ENCODE data around the gene KIAA1328.

Gene KIAA1328

DNA sequence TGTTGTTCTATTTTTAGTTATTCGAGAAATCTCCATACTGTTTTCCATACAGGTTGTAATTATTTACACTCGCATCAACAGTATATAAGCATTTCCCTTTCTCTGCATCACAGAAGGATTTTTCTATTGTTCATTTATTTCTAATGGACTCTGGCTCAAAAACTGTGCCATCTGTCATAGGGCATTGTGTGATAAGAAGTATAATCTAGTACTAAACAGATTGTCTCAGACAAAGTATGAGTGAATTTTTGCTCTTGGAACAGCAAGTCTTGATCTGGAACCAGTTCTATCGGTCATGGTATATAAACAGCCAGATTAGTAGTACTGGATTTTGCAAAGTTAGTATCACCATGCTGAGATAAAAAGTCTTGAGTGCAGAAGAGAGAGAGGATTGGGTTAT, 145.8 kb downstream of the KIAA1328 start:
- Mint-ChIP-seq H3K36me3 (peaks cover 18% of the 10 kb centered on the region), H3K27ac (no peak overlapping the region), H3K9me3 (peaks cover 7% of the 10 kb centered on the region), H3K4me3 (no peak overlapping the region), H3K4me1 (no peaks in the 10 kb centered on the region), H3K27me3 (no peaks in the 10 kb centered on the region)
- ATAC-seq (ENCODE audit: low read depth) (no peak), DNase-seq (ENCODE audit: low spot score in 2 of 2) (no peak)

DNA sequence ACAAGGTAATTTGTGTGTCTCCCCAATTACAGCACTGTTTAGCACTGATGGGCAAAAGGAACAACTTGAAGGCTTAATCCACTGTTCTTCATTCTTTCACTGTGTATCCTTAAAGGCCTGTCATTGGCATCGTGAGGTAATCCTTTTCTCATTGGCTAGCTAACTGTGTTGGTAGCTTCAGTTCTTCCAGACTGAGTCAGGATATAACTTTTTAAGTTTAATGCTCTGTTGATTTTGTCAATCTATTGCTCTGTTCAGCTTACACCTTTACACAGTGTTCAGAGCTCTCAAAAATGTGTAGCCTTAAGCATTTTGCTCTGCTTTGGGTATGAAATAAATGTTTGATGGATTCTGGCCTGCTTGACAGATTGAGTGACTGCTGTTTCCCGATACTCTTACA, 148.2 kb downstream of the KIAA1328 start:
- no peak overlapping the region for H3K4me3 Mint-ChIP-seq
- H3K36me3 Mint-ChIP-seq, result peaks cover 15% of the 10 kb centered on the region
- no peak for ATAC-seq (ENCODE audit: low read depth)
- no peak overlapping the region for H3K27ac Mint-ChIP-seq
- H3K9me3 Mint-ChIP-seq, result peaks cover 3% of the 10 kb centered on the region
- no peaks in the 10 kb centered on the region for H3K27me3 Mint-ChIP-seq
- no peak for DNase-seq (ENCODE audit: low spot score in 2 of 2)
- H3K4me1 Mint-ChIP-seq, result no peaks in the 10 kb centered on the region

DNA sequence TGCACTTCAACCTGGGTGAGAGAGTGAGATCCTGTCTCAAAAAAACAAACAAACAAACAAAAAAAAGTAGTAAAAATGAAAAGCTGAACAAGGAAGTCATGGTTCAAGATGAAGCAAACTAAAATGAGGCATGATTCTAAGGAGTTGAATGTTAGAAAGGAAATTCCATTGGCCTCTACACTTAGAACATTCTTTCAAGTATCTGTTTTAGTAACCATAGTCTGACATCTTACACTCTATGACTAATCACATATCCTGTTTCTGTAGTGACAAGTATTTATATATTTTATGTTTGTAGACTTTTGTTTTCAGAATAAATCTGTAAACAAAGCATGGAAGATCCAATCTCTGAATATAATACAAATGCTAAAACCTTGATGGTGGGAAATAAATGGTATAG, 164.1 kb downstream of the KIAA1328 start:
- Mint-ChIP-seq H3K4me3 (no peak overlapping the region), H3K27ac (no peak overlapping the region), H3K9me3 (peaks cover 6% of the 10 kb centered on the region), H3K4me1 (no peaks in the 10 kb centered on the region), H3K36me3 (peaks cover 28% of the 10 kb centered on the region), H3K27me3 (no peaks in the 10 kb centered on the region)
- ATAC-seq (ENCODE audit: low read depth) (no peak), DNase-seq (ENCODE audit: low spot score in 2 of 2) (no peak)

DNA sequence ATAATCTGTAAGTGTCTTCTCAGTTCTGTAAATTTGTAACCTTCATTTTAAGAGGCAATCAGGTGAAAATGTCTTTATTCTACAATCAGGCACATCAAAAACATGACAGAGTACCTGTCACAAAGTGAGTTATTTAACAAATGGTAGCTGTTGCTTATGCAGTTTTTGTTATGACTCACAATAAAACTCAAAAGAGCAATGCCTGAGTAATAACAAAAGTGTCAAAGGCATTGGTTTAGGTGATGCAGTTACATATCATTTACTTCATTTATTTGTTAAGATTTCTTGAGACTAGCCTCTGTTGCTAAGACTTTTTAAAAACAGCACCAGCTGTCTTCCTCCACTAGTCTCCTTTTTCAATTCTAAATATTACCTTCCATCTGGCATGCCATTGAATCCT, 177.8 kb downstream of the KIAA1328 start:
- Mint-ChIP-seq H3K4me1 (no peaks in the 10 kb centered on the region), H3K9me3 (peaks cover 9% of the 10 kb centered on the region), H3K27me3 (no peaks in the 10 kb centered on the region), H3K4me3 (no peak overlapping the region), H3K27ac (no peak overlapping the region), H3K36me3 (peaks cover 21% of the 10 kb centered on the region)
- ATAC-seq (ENCODE audit: low read depth), result no peak
- DNase-seq (ENCODE audit: low spot score in 2 of 2), result no peak

DNA sequence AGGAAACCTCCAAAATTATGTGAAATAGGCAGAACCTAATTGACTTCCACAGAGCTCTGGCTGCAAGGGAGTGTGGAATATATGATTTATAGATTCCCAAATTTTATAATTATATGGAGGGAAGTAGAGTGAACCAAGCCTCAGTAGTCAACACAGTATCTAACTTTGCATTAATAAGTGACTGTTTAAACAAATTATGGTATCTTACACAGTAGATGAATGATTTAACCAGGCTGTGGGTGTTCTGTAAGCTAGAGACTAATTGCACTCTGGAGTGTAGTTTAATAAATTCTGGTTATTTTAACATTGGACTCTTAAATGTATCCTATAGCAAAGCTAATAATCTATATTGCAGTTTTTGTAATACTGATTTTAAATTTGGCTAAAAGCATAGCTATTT, 183.5 kb downstream of the KIAA1328 start:
- Mint-ChIP-seq H3K36me3 (peaks cover 23% of the 10 kb centered on the region), H3K4me1 (no peaks in the 10 kb centered on the region), H3K4me3 (no peak overlapping the region), H3K9me3 (peaks cover 21% of the 10 kb centered on the region), H3K27me3 (no peaks in the 10 kb centered on the region), H3K27ac (no peak overlapping the region)
- ATAC-seq (ENCODE audit: low read depth), result no peak
- DNase-seq (ENCODE audit: low spot score in 2 of 2), result no peak

DNA sequence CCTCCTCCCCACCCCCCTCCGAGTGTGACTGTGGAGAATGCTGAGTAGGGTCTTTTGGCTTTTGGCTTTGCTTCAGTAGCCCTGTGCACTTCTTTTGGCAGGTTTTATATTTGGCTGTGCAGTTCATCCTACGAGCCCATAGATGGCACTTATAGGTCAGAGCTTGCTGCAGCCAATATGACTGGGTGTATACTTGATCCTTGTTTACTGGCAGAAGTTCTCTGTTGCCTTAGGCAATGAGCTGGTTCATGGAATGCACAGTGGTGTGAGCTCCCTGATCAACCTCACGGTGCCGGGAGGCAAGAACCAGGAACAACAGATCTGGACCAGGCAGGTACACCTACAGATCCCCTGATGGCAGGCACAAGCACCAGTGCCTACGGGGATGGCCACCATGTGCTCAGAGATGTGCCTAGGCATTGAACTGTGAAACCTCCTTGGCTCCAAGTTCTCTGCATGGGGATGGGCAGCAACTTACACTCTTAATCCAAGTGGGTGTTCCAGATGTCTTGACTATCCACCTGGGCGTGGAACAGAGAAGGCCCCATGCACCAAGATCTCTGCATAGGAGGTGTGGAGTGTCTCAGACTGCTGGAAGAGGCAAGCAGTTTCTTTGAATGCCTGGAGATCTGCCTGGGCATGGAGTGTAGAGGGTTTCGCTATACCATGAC, 190.4 kb downstream of the KIAA1328 start:
- peaks cover 21% of the 10 kb centered on the region for H3K9me3 Mint-ChIP-seq
- peaks cover 40% of the 10 kb centered on the region for H3K36me3 Mint-ChIP-seq
- no peak overlapping the region for H3K4me3 Mint-ChIP-seq
- no peak for DNase-seq (ENCODE audit: low spot score in 2 of 2)
- H3K27ac Mint-ChIP-seq, result no peak overlapping the region
- ATAC-seq (ENCODE audit: low read depth), result no peak
- H3K27me3 Mint-ChIP-seq, result no peaks in the 10 kb centered on the region
- no peaks in the 10 kb centered on the region for H3K4me1 Mint-ChIP-seq

DNA sequence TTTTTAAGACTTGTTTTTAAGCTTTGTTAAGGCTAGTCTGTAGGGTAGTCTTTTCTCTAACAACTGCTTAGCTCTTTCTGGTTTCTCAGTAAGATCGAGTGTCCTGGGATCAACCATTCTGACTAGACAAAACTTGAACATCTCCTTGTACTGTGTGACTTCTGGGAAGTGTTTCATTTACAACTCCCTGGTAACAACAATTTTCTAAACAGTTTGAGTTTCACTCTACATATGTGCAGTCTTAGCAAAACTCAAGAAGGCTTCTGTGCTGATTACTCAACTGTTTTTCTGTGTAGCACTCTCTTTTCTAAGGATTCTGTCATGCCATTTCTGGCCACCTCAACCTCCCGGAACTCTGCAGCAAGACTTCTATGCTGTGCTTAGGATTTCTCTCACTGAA, 204.5 kb downstream of the KIAA1328 start:
- peaks cover 30% of the 10 kb centered on the region for H3K36me3 Mint-ChIP-seq
- peaks cover 12% of the 10 kb centered on the region for H3K9me3 Mint-ChIP-seq
- ATAC-seq (ENCODE audit: low read depth) (no peak), DNase-seq (ENCODE audit: low spot score in 2 of 2) (no peak)
- H3K27ac Mint-ChIP-seq, result no peak overlapping the region
- H3K4me3 Mint-ChIP-seq, result no peak overlapping the region
- no peaks in the 10 kb centered on the region for H3K27me3 Mint-ChIP-seq
- no peaks in the 10 kb centered on the region for H3K4me1 Mint-ChIP-seq

DNA sequence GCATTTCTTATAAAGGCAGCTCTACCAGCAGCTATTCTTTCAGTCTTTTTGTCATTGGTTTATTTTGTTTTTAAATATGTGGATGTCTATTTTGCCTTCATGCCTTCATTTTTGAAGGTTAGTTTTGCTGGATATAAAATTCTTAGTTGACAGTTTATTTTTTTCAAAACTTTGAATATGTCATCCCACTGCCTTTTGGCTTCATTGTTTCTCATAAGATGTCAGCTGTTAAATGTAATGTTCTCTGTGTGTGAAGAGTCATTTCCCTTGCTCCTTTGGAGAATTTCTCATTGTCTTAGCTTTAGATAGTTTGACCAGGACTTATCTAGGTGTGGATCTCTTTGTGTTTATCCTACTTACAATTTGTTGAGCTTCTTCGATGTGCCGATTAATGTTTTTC, 213.5 kb downstream of the KIAA1328 start:
- no peak for ATAC-seq (ENCODE audit: low read depth)
- no peak overlapping the region for H3K27ac Mint-ChIP-seq
- peaks cover 14% of the 10 kb centered on the region for H3K9me3 Mint-ChIP-seq

DNA sequence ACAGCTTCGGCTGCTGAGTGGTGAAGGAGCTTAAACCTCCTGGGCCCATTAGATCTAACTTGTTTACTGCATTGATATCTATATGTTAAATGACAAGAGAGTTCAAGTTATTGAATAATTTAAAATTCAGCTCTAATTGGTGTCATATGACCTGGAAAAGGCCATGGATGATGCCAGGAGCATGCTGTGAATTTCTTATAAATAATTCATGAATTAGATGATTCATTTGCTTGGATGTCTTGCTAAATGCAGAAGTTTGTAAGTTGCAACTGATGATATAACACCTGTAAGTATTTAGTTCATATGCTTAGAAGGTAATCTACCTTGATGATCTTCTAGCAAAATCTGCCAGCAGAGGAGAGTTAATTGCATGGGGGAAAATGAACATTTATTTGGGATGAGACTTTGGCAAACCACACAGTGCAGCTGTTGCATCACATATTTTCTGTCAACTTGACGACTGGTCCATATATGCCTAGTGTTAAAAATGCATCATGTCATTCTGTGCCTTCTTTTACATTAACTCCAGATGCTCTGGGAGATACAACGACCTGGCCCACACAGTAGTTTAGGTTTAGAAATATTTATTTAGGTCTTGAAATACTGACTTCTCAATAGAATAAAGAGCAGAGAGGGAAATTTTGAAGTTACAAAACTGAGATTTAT, 226.3 kb downstream of the KIAA1328 start:
- H3K4me3 Mint-ChIP-seq, result no peak overlapping the region
- peaks cover 12% of the 10 kb centered on the region for H3K9me3 Mint-ChIP-seq
- H3K27ac Mint-ChIP-seq, result no peak overlapping the region

More for the DNA sequence above, 213.5 kb downstream of the KIAA1328 start:
- no peaks in the 10 kb centered on the region for H3K4me1 Mint-ChIP-seq
- H3K4me3 Mint-ChIP-seq, result no peak overlapping the region
- H3K36me3 Mint-ChIP-seq, result peaks cover 32% of the 10 kb centered on the region
- no peaks in the 10 kb centered on the region for H3K27me3 Mint-ChIP-seq
- no peak for DNase-seq (ENCODE audit: low spot score in 2 of 2)

DNA sequence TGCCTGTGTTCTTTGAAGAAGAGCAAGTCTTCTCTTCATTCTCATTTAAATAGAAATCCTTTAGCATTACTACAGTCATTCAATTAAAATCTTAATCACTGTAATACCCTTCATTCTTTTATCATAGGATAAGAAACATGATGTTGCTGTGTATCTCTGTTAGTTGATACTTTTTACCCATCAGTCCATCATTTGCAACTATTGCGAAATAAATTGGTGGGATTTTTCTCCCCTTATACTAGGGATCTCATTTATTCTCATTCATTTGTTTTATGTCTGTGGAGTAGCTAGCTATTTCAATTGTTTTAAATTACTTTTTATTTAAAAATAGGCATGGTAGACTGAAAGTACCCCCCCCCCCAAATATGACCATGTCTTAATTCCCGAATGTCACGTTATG, 235.3 kb downstream of the KIAA1328 start:
- H3K4me1 Mint-ChIP-seq, result peaks cover 2% of the 10 kb centered on the region
- H3K36me3 Mint-ChIP-seq, result peaks cover 23% of the 10 kb centered on the region

More for the DNA sequence above, 226.3 kb downstream of the KIAA1328 start:
- H3K4me1 Mint-ChIP-seq, result no peaks in the 10 kb centered on the region
- DNase-seq (ENCODE audit: low spot score in 2 of 2) (no peak), ATAC-seq (ENCODE audit: low read depth) (no peak)
- H3K36me3 Mint-ChIP-seq, result peaks cover 25% of the 10 kb centered on the region
- no peaks in the 10 kb centered on the region for H3K27me3 Mint-ChIP-seq

DNA sequence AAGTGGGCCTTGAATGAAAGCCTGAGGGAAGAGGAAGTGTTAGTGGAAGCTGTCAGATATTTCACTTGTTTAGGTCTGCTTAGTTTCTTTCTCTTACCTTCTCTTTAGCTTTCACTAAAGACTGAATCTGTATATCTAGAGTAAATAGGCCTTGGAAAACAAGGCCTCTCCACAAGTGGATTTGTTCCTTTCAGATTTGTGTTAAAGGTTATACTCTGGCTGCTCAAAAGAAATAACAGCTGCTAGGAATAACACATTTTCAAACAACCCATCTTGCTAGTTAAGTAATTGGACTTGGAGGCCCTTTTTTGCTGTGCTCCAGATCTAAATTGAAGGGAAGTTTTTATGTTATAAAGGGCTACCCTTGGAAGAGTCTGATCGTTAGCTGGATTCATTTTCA, 236.3 kb downstream of the KIAA1328 start:
- Mint-ChIP-seq H3K27me3 (no peaks in the 10 kb centered on the region), H3K9me3 (peaks cover 2% of the 10 kb centered on the region), H3K36me3 (peaks cover 26% of the 10 kb centered on the region), H3K4me3 (no peak overlapping the region), H3K27ac (peak overlapping the region; percentile 7), H3K4me1 (peaks cover 2% of the 10 kb centered on the region)
- ATAC-seq (ENCODE audit: low read depth), result no peak
- no peak for DNase-seq (ENCODE audit: low spot score in 2 of 2)

More for the DNA sequence above, 235.3 kb downstream of the KIAA1328 start:
- Mint-ChIP-seq H3K27ac (no peak overlapping the region), H3K9me3 (peaks cover 3% of the 10 kb centered on the region), H3K4me3 (no peak overlapping the region), H3K27me3 (no peaks in the 10 kb centered on the region)
- ATAC-seq (ENCODE audit: low read depth), result no peak
- no peak for DNase-seq (ENCODE audit: low spot score in 2 of 2)

DNA sequence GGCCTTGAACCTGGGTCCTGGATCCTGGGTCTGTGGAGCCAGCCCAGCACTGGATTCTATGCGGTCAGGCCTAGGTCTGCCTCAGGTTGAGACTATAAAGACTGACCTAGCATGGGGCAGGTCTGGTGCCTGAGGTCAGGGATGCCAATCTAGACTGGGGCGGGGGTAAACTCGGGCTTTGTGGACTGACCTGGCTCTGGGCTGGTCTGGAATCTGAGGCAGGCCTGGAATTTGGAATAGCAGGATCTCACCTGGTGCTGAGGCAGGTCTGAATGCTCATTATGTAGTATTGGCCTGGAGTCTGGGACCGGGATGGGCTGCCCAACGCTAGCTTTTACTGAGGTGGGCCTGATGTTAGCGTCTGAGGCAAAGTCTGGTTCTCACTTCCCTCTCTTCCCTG, 256.0 kb downstream of the KIAA1328 start:
- Mint-ChIP-seq H3K4me1 (no peaks in the 10 kb centered on the region), H3K4me3 (no peak overlapping the region), H3K36me3 (peaks cover 26% of the 10 kb centered on the region), H3K27ac (no peak overlapping the region), H3K9me3 (peaks cover 2% of the 10 kb centered on the region), H3K27me3 (no peaks in the 10 kb centered on the region)
- DNase-seq (ENCODE audit: low spot score in 2 of 2), result no peak
- ATAC-seq (ENCODE audit: low read depth), result no peak

DNA sequence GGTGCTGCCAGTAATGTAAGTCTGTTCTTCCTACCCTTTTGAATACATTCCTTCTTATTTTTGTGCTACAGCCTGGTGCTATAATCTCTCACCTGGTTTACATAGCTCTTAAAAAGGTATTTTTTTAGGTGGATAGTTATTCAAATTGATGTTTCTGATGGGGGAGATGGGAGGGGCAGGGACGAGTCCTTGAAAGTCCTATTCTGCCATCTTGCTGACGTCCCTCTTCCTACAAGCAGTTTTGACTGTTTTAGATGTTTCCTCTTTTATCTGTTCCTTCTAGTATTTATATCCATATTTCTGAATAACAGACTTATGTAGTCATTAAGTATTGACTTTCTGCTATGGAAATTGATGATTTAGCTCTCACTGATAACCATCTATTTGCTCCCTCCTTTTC, 256.4 kb downstream of the KIAA1328 start:
- H3K4me3 Mint-ChIP-seq, result no peak overlapping the region
- H3K36me3 Mint-ChIP-seq, result peaks cover 28% of the 10 kb centered on the region
- ATAC-seq (ENCODE audit: low read depth), result no peak
- DNase-seq (ENCODE audit: low spot score in 2 of 2), result no peak
- no peaks in the 10 kb centered on the region for H3K27me3 Mint-ChIP-seq
- H3K9me3 Mint-ChIP-seq, result peaks cover 2% of the 10 kb centered on the region
- no peaks in the 10 kb centered on the region for H3K4me1 Mint-ChIP-seq
- no peak overlapping the region for H3K27ac Mint-ChIP-seq

DNA sequence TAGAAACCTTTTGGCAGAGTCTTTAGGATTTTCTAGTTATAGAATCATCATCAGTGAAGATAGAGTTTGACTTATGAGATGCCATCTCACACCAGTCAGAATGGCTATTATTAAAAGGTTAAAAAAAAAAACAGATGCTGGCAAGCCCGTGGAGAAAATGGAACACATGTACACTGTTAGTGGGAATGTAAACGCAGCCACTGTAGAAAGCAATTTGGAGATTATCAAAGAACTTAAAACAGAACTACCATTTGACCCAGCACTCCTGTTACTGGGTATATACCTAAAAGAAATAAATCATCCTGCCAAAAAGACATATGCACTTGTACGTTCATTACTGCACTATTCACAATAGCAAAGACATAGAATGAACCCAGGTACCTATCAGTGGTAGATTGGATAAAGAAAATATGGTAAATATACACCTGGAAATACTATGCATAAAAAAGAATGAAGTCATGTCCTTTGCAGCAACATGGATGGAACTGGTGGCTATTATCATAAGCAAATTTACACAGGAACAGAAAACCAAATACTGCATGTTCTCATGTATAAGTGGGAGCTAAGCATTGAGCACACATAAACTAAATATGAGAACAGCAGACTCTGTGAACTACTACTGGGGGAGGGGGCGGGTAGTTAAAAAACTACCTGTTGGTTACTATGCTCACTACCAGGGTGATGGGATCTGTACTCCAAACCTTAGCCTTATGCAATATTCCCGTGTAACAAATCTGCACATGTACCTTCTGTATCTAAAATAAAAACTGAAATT, 279.0 kb downstream of the KIAA1328 start:
- no peak for ATAC-seq (ENCODE audit: low read depth)
- no peaks in the 10 kb centered on the region for H3K27me3 Mint-ChIP-seq

More for the DNA sequence above, 279.0 kb downstream of the KIAA1328 start:
- Mint-ChIP-seq H3K36me3 (peaks cover 16% of the 10 kb centered on the region), H3K4me1 (no peaks in the 10 kb centered on the region), H3K27ac (no peak overlapping the region), H3K4me3 (no peak overlapping the region), H3K9me3 (peaks cover 13% of the 10 kb centered on the region)
- DNase-seq (ENCODE audit: low spot score in 2 of 2), result no peak
